IMR-90 (cell line): ENCODE data around the gene OR1C1. TPM values are rescaled to one million over a fixed set of nuclear protein-coding genes. Genes with fewer than 3 reads are reported as not detected.

Experiments
- ATAC-seq: fragments of 200-7000 bp; cut with Tn5 transposase; 2 replicates; pipeline ENCODE4 v1.9.1; 2020; ENCODE audit warnings: low read depth, mild to moderate bottlenecking, moderate library complexity
- BruUV-seq: library from RNA; stranded (reverse); fragments of 400-500 nt; replicated peaks from 2 replicates; lab custom pipeline; 2021; lab: Mats Ljungman, UMichigan
- CTCF ChIA-PET: fragments of 300-600 bp; formaldehyde crosslinking; extraction: SDS; loops from one replicate; lab custom pipeline; 2021; ENCODE audit warnings: antibody characterized with exemption; lab: Yijun Ruan, JAX
- POLR2A ChIA-PET: fragments of 300-600 bp; sonication (Branson Sonifier 250); formaldehyde crosslinking; loops from one replicate; lab custom pipeline; 2022; ENCODE audit warnings: antibody characterized with exemption; ENCODE audit not compliant: unreplicated experiment; lab: Charles Lee
- DNase-seq: peaks from one replicate; pipeline ENCODE4 v3.0.0; 2013
- H2AFZ ChIP-seq: replicated peaks from 2 replicates; pipeline ENCODE3; 2013; ENCODE audit warnings: low read length, mild to moderate bottlenecking; ENCODE audit not compliant: poor library complexity
- H2AK5ac ChIP-seq: 2 replicates; pipeline ENCODE4 v1.6.1; 2013; ENCODE audit warnings: low read depth, low read length, inconsistent platforms
- H2AK9ac ChIP-seq: replicated peaks from 2 replicates; pipeline ENCODE3; 2013; ENCODE audit warnings: mild to moderate bottlenecking, low read depth, low read length, moderate library complexity; ENCODE audit not compliant: poor library complexity
- H2BK120ac ChIP-seq: 2 replicates; pipeline ENCODE4 v1.6.1; 2013; ENCODE audit warnings: low read depth, low read length, inconsistent platforms
- H2BK15ac ChIP-seq: 3 replicates; pipeline ENCODE4 v1.6.1; 2013; ENCODE audit warnings: low read depth, low read length, inconsistent platforms
- H2BK20ac ChIP-seq: 2 replicates; pipeline ENCODE4 v1.6.1; 2013; ENCODE audit warnings: low read depth, mild to moderate bottlenecking, inconsistent platforms, low read length, moderate library complexity
- H2BK5ac ChIP-seq: 2 replicates; pipeline ENCODE4 v1.6.1; 2013; ENCODE audit warnings: mild to moderate bottlenecking, low read depth, low read length, inconsistent platforms; ENCODE audit not compliant: poor library complexity, severe bottlenecking
- H3K14ac ChIP-seq: replicated peaks from 2 replicates; pipeline ENCODE4 v1.6.1; 2013; ENCODE audit warnings: low read depth, low read length, inconsistent platforms
- H3K18ac ChIP-seq: 2 replicates; pipeline ENCODE4 v1.6.1; 2013; ENCODE audit warnings: low read depth, low read length, control low read depth
- H3K23ac ChIP-seq: 2 replicates; pipeline ENCODE4 v1.6.1; 2013; ENCODE audit warnings: low read depth, low read length, inconsistent platforms
- H3K27ac ChIP-seq: 2 replicates; pipeline ENCODE4 v1.5.1; 2013; ENCODE audit warnings: mild to moderate bottlenecking, control low read depth, low read length; ENCODE audit not compliant: insufficient read depth
- H3K27me3 ChIP-seq: 2 replicates; pipeline ENCODE4 v1.6.1; 2013; ENCODE audit warnings: low read length; ENCODE audit not compliant: control insufficient read depth, insufficient read depth
- H3K36me3 ChIP-seq: 2 replicates; pipeline ENCODE4 v1.6.1; 2013; ENCODE audit warnings: low read length, mixed read lengths; ENCODE audit not compliant: control insufficient read depth, insufficient read depth
- H3K4ac ChIP-seq: 2 replicates; pipeline ENCODE4 v1.6.1; 2013; ENCODE audit warnings: low read depth, low read length, inconsistent platforms
- H3K4me1 ChIP-seq: 2 replicates; pipeline ENCODE4 v1.6.1; 2013; ENCODE audit warnings: low read length, mixed read lengths; ENCODE audit not compliant: control insufficient read depth, insufficient read depth
- H3K4me2 ChIP-seq: 2 replicates; pipeline ENCODE4 v1.6.1; 2013; ENCODE audit warnings: low read depth, mild to moderate bottlenecking, control low read depth, low read length, moderate library complexity
- H3K4me3 ChIP-seq: 2 replicates; pipeline ENCODE4 v1.5.1; 2013; ENCODE audit warnings: low read depth, mild to moderate bottlenecking, control low read depth, low read length, moderate library complexity; ENCODE audit not compliant: insufficient read depth
- H3K56ac ChIP-seq: 2 replicates; pipeline ENCODE4 v1.6.1; 2013; ENCODE audit warnings: low read length, inconsistent platforms; ENCODE audit not compliant: insufficient read depth; ENCODE audit errors: extremely low read depth
- H3K79me1 ChIP-seq, 2 experiments: 2 replicates each; pipeline ENCODE4 v1.6.1; 2013; ENCODE audit warnings: low read length in 2 of 2, inconsistent platforms in 1 of 2, low read depth in 1 of 2
- H3K9ac ChIP-seq: 2 replicates; pipeline ENCODE4 v1.6.1; 2013; ENCODE audit warnings: low read depth, low read length, control low read depth
- H3K9me1 ChIP-seq: 2 replicates; pipeline ENCODE4 v1.6.1; 2013; ENCODE audit warnings: low read length, inconsistent platforms; ENCODE audit not compliant: insufficient read depth
- H3K9me3 ChIP-seq: 2 replicates; pipeline ENCODE4 v1.6.1; 2013; ENCODE audit warnings: low read length; ENCODE audit not compliant: control insufficient read depth, insufficient read depth
- H4K20me1 ChIP-seq: 2 replicates; pipeline ENCODE4 v1.6.1; 2013; ENCODE audit warnings: low read length, inconsistent platforms; ENCODE audit not compliant: insufficient read depth
- H4K5ac ChIP-seq: 2 replicates; pipeline ENCODE4 v1.6.1; 2013; ENCODE audit warnings: mild to moderate bottlenecking, low read depth, low read length, control low read depth
- H4K8ac ChIP-seq, 2 experiments: 2 replicates each; pipeline ENCODE4 v1.6.1; 2013; ENCODE audit warnings: low read depth in 2 of 2, low read length in 2 of 2, control low read depth in 1 of 2, inconsistent platforms in 1 of 2
- H4K91ac ChIP-seq: 2 replicates; pipeline ENCODE4 v1.6.1; 2013; ENCODE audit warnings: low read depth, low read length, inconsistent platforms; ENCODE audit not compliant: insufficient read depth
- MXI1 ChIP-seq: IDR thresholded peaks from 2 replicates; pipeline ENCODE4 v1.6.1; 2012; ENCODE audit warnings: low read depth, mild to moderate bottlenecking, low read length, moderate library complexity, borderline replicate concordance
- RCOR1 ChIP-seq: IDR thresholded peaks from 2 replicates; pipeline ENCODE4 v1.6.1; 2012; ENCODE audit warnings: mild to moderate bottlenecking, low read length, improper control_type of control experiment; ENCODE audit not compliant: insufficient replicate concordance
- WGBS, 2 experiments: methylation state at CpG; one replicate each; pipeline versions ENCODE4 v1.1.5 to v1.1.7; 2013; ENCODE audit warnings: missing lambda C conversion rate in 2 of 2; ENCODE audit not compliant: insufficient read length in 1 of 2; ENCODE audit errors: extremely low coverage in 2 of 2; 5-methylcytosine and 5-hydroxymethylcytosine counted together
- dilution Hi-C: fragments of 300-500 bp; cut with HindIII; formaldehyde crosslinking; loops from one replicate; pipeline ENCODE4 v1.14.3; 2018; ENCODE audit warnings: low sequenced_read_pairs; ENCODE audit not compliant: unreplicated experiment
- in situ Hi-C: fragments of 300-500 bp; cut with MboI; formaldehyde crosslinking; loops from 3 replicates; pipeline ENCODE4 v1.14.3; 2019; ENCODE audit warnings: low sequenced_read_pairs, inconsistent platforms, mixed read lengths
- intact Hi-C: fragments of 100-400 bp; cut with micrococcal nuclease; formaldehyde crosslinking; loops from 2 replicates; pipeline ENCODE4 v1.10.0; 2022
- polyA plus RNA-seq, 3 experiments: library from polyadenylated mRNA; depleted of rRNA; stranded (reverse); fragments of >200 nt; gene quantifications; 2 replicates each; pipeline ENCODE4 v1.2.3, GENCODE V29; 2012; ENCODE audit warnings: low replicate concordance in 1 of 3
- total RNA-seq: library from RNA; depleted of rRNA; stranded (reverse); fragments of >200 nt; gene quantifications from 2 replicates; pipeline ENCODE4 v1.2.3, GENCODE V29; 2012

Gene OR1C1
- total and polyA plus RNA-seq, 2 of the 4 experiments (the other 2 are of a cell fraction): not detected

DNA sequence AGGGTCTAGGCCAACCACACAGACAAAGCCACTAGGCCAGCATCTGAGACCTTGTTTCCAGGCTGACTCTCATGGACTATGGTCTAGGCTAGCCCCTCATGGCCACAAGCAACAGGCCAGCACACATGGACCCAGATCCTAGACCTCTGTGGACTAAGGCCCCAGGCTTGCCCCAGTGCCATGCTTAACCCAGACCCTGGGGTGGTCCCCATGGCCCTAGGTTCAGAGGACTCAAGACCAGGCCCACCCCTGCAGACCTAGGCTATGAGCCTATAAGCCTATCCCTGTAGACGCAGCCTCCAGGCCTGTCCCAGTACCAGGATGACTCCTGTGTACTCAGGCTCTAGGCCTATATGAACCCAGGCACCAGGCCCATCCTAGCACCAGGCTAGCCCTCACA is 10.5 kb downstream of the OR1C1 start:
- BruUV-seq: no TSS peak
- intact Hi-C loops: no loop called here

More for the DNA sequence above, 10.5 kb downstream of the OR1C1 start:
- WGBS, 2 experiments: 80% methylated on average over 1 of the region's 1 CpG; no CpG with 5 or more reads in 1 of the 2 experiments
- no peak overlapping the region for H3K18ac ChIP-seq
- TF ChIP-seq RCOR1 (no peak), MXI1 (no peak)
- ATAC-seq (no peak), DNase-seq (no peak)
- H2BK120ac ChIP-seq: no peak overlapping the region
- H4K20me1 ChIP-seq: no peaks in the 10 kb centered on the region
- POLR2A ChIA-PET: no interaction called here
- no peak overlapping the region for H4K91ac ChIP-seq
- H3K4ac ChIP-seq: no peak overlapping the region
- H3K9me1 ChIP-seq: no peaks in the 10 kb centered on the region
- no peak overlapping the region for H3K14ac ChIP-seq
- H3K27me3 ChIP-seq: no peaks in the 10 kb centered on the region
- no peak overlapping the region for H2AFZ ChIP-seq
- no peak overlapping the region for H3K9ac ChIP-seq
- no peak overlapping the region for H4K5ac ChIP-seq
- H3K36me3 ChIP-seq: no peaks in the 10 kb centered on the region
- H3K4me1 ChIP-seq: no peaks in the 10 kb centered on the region
- no peak overlapping the region for H2BK15ac ChIP-seq
- H2BK20ac ChIP-seq: no peak overlapping the region
- H3K23ac ChIP-seq: no peak overlapping the region
- no peak overlapping the region for H4K8ac ChIP-seq
- no peaks in the 10 kb centered on the region for H3K79me1 ChIP-seq
- no peak overlapping the region for H2AK9ac ChIP-seq
- in situ Hi-C loops (no loop called here), dilution Hi-C loops (no loop called here)
- no peak overlapping the region for H3K56ac ChIP-seq
- no peak overlapping the region for H3K4me3 ChIP-seq
- no peak overlapping the region for H3K4me2 ChIP-seq
- CTCF ChIA-PET: no interaction called here
- no peak overlapping the region for H2BK5ac ChIP-seq
- H2AK5ac ChIP-seq: no peak overlapping the region
- peaks cover 14% of the 10 kb centered on the region for H3K9me3 ChIP-seq
- no peak overlapping the region for H3K27ac ChIP-seq
